ENCODE results near the gene FAM171A1.
"Not testable (repeated sequence)": the region's sequence is repeated elsewhere in the genome, so short reads cannot be mapped to it uniquely, and the experiment has no call there.

Gene FAM171A1

DNA sequence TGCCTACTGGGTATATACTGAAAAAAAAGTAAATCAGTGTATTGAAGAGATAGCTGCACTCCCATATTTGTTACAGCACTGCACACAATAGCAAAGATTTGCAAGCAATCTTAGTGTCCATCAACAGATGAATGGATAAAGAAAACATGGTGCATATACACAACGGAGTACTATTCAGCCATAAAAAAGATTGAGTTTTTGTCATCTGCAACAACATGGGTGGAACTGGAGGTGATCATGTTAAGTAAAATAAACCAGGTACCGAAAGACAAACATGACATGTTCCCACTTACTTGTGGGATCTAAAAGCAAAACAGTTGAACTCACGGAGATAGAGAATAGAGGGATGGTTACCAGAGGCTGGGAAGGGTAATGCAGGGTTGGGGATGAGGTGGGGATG is 34.2 kb upstream of the FAM171A1 start:
- TF ChIP-seq, protein P1, sequence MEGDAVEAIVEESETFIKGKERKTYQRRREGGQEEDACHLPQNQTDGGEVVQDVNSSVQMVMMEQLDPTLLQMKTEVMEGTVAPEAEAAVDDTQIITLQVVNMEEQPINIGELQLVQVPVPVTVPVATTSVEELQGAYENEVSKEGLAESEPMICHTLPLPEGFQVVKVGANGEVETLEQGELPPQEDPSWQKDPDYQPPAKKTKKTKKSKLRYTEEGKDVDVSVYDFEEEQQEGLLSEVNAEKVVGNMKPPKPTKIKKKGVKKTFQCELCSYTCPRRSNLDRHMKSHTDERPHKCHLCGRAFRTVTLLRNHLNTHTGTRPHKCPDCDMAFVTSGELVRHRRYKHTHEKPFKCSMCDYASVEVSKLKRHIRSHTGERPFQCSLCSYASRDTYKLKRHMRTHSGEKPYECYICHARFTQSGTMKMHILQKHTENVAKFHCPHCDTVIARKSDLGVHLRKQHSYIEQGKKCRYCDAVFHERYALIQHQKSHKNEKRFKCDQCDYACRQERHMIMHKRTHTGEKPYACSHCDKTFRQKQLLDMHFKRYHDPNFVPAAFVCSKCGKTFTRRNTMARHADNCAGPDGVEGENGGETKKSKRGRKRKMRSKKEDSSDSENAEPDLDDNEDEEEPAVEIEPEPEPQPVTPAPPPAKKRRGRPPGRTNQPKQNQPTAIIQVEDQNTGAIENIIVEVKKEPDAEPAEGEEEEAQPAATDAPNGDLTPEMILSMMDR (conservative IDR thresholded peaks at IDR 0.05), result no peak
- TF ChIP-seq ZFX (IDR thresholded peaks at IDR 0.05), result no peak
- H3K27ac ChIP-seq, result no peak overlapping the region

DNA sequence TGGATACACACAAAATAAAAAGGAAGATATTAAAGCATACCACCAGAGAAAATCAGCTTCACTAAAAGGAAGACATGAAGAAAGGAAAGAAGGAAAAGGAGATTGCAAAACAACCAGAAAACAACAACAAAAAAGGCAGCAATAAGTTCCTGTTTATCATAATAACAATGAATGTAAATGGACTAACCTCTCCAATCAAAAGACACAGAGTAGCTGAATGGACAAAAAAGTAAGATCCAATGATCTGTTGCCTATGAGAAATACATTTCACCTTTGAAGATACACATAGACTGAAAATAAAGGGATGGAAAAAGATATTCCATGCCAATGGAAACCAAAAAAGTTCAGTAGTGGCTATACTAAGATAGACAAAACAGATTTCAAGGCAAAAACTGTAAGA is 30.3 kb upstream of the FAM171A1 start:
- H3K27ac ChIP-seq, result no peak overlapping the region
- no peak for TF ChIP-seq ZFX (IDR thresholded peaks at IDR 0.05)
- TF ChIP-seq, protein P1 (conservative IDR thresholded peaks at IDR 0.05), result no peak

DNA sequence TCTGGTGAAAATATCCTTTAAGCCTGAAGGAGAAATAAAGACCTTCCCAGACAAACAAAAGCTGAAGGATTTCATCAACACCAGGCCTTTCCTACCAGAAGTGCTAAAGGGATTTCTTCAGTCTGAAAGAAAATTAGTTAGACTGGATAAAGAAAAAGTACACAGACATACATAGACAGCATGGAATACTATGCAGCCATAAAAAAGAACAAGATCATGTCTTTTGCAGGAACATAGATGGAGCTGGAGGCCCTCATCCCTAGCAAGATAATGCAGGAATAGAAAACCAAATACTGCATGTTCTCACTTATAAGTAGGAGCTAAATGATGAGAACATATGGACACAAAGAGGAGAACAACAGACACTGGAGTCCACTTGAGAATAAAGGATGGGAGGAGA is 29.4 kb upstream of the FAM171A1 start:
- not testable (repeated sequence) for H3K27ac ChIP-seq

DNA sequence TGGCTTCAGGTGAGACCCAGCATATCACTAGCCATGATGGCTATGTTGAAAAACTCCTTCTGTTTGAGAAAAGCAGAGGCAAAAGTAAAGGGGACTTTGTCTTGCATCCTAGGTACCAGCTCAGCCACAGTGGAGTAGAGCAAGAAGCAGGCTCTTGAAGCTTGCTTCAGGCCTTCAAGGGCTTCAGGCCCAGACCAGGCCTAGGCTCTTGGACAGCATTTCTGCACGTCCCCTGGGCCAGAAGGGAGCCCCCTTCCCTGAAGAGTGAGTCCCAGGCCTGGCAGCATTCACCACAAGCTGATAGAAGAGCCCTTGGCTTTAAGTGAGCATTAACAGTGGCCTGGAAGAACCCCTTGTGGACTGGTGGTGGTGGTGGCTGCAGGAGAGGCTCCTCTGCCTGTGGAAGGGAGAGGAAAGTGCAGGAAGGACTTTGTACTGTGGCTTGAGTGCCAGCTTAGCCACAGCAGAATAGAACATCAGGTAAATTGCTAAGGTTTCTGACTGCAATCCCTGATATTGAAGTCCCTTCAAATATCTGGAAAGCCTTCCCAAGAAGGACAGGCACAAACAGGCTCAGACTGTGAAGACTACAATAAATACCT is 28.1 kb upstream of the FAM171A1 start:
- H3K27ac ChIP-seq, result no peak overlapping the region
- TF ChIP-seq ZFX (IDR thresholded peaks at IDR 0.05), result no peak
- TF ChIP-seq, protein P1 (conservative IDR thresholded peaks at IDR 0.05), result no peak

DNA sequence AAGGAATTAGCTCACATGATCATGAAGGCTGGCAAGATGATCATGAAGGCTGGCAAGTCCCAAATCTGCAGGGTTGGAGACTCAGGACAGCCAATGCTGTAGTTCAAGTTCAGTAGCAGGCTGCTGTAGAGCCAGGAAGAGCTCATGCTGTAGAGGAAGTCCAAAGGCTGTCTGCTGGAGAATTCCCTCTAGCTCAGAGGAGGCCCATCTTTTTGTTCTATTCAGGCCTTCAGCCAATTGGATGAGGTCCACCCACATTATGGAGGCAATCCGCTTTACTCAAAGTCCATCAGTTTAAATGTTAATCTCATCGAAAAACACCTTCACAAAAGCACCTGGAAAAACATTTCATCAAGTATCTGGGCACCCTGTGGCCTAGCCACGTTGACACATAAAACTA is 24.8 kb upstream of the FAM171A1 start:
- H3K27ac ChIP-seq, result no peak overlapping the region
- no peak for TF ChIP-seq ZFX (IDR thresholded peaks at IDR 0.05)
- TF ChIP-seq, protein P1 (conservative IDR thresholded peaks at IDR 0.05), result no peak

DNA sequence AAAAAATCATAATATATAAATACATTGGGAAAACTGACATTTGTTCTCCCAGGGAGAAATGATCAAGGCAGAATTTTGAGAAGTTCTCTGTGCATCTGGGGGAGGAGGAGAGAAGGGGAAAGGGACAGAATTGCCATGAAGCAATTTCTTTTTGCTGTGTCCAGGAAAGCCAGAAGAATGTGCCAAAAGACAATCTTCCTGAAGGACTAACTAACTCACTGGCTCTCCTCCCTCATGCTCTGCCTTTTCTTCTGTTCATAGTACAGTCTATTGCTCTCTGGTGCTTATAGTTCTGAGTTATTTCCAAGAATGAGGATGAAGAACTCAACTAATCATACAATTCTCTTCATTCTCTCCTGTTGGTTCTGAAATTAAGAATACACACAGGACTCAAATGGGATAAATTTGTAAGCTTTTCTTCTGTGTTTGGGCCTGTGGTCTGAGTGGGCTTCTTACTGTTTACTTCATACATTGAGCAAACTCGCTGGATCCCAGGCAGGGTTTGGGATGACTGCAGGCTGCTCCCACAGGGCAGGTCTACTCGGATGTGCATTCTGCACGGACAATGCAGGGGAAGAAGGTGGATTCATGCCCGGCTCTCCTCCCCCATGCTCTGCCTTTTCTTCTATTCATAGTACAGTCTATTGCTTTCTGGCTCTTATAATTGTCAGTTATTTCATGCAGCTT is 22.2 kb upstream of the FAM171A1 start:
- TF ChIP-seq, protein P1 (conservative IDR thresholded peaks at IDR 0.05), result no peak
- no peak for TF ChIP-seq ZFX (IDR thresholded peaks at IDR 0.05)

DNA sequence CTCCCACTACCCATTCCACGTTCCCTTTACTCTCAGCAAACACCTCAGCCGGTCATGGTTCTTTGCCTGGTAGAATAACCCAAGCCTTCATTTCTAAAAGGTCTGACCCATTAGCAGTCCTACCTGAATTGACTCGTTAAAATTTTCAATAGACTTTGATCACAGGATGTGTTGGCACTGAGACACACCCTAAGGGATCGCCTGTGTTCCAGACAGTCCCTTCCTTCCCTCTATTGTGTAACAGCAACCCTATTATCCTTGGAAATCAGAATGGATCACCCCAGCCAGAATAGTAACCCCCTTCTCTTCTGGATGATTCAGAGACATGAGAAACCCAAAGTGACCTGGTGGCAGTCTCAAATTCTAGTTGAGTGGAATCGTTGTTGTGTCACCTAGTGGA is 20.4 kb upstream of the FAM171A1 start:
- TF ChIP-seq, protein P1 (conservative IDR thresholded peaks at IDR 0.05), result no peak
- no peak for TF ChIP-seq ZFX (IDR thresholded peaks at IDR 0.05)
- no peak overlapping the region for H3K27ac ChIP-seq

More for the DNA sequence above, 22.2 kb upstream of the FAM171A1 start:
- no peak overlapping the region for H3K27ac ChIP-seq

DNA sequence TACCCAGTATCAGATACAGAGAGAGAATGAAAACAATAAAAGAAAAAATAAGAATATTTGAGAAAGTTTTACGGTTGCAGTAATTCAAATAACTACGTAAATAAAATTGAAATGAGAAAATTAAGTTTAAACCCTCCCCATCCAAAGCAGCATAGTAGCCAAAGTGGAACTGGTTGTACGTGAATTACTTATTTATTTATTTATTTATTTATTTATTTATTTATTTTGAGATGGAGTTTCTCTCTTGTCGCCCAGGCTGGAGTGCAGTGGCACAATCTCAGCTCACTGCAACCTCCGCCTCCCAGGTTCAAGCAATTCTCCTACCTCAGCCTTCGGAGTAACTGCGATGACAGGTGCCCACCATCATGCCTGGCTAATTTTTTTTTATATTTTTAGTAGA is 17.1 kb upstream of the FAM171A1 start:
- not testable (repeated sequence) for H3K27ac ChIP-seq

All from C4-2B (cell line).